ENCODE measurements around the gene DCUN1D1.

- TF ChIP-seq CTCF (conservative IDR thresholded peaks at IDR 0.05; ENCODE audit: low read length) (no peak), EZH2phosphoT487 (IDR thresholded peaks at IDR 0.05; ENCODE audit: borderline replicate concordance) (no peak)
Observed at GRCh38 chr3:183028416-183028815, 48.1 kb upstream of the DCUN1D1 start.

Measured in Loucy (cell line).